H1 (cell line): ENCODE data around the gene TCEANC2. TPM values are rescaled to one million over a fixed set of nuclear protein-coding genes. Genes with fewer than 3 reads are reported as not detected.
A peak's percentile ranks its signal among the peaks of the same experiment; 100 is the strongest.

Experiments used
- CTCF ChIA-PET: fragments of 300-600 bp; sonication (Branson Sonifier 250); formaldehyde crosslinking; loops from one replicate; lab custom pipeline; 2021; ENCODE audit not compliant: partially characterized antibody; lab: Charles Lee
- POLR2A ChIA-PET: fragments of 300-600 bp; sonication (Branson Sonifier 250); formaldehyde crosslinking; loops from one replicate; lab custom pipeline; 2021; ENCODE audit warnings: inconsistent platforms; ENCODE audit not compliant: partially characterized antibody; lab: Charles Lee
- DNase-seq, 2 experiments: peaks; one replicate each; pipeline versions ENCODE4 v3.0.0 to v3.0.0-alpha.2; 2010 to 2022; ENCODE audit warnings: low spot score in 2 of 2, low read depth in 1 of 2, mixed read lengths in 1 of 2
- FAIRE-seq: peaks from 2 replicates; lab custom pipeline; 2011; peaks lifted over from hg19 to GRCh38; lab: Jason Lieb, UNC
- H2AFZ ChIP-seq: 2 replicates; pipeline ENCODE4 v1.8.1; 2012; ENCODE audit warnings: low read length, inconsistent platforms
- H2AK5ac ChIP-seq: 2 replicates; pipeline ENCODE4 v1.6.1; 2013; ENCODE audit warnings: low read depth, low read length
- H2BK120ac ChIP-seq: replicated peaks from 2 replicates; pipeline ENCODE3; 2013; ENCODE audit warnings: low read depth, low read length, inconsistent platforms
- H2BK12ac ChIP-seq: 2 replicates; pipeline ENCODE4 v1.6.1; 2013; ENCODE audit warnings: low read depth, low read length
- H2BK15ac ChIP-seq: 2 replicates; pipeline ENCODE4 v1.6.1; 2013; ENCODE audit warnings: low read length
- H2BK20ac ChIP-seq: 2 replicates; pipeline ENCODE4 v1.6.1; 2013; ENCODE audit warnings: low read length
- H2BK5ac ChIP-seq: 2 replicates; pipeline ENCODE4 v1.6.1; 2013; ENCODE audit warnings: low read depth, low read length
- H3K14ac ChIP-seq: 2 replicates; pipeline ENCODE4 v1.6.1; 2013; ENCODE audit warnings: inconsistent platforms; ENCODE audit not compliant: insufficient read length
- H3K18ac ChIP-seq: 2 replicates; pipeline ENCODE4 v1.6.1; 2013; ENCODE audit warnings: low read length; ENCODE audit errors: extremely low read depth
- H3K23ac ChIP-seq: 2 replicates; pipeline ENCODE4 v1.6.1; 2013; ENCODE audit warnings: inconsistent platforms; ENCODE audit not compliant: insufficient read length
- H3K23me2 ChIP-seq: 2 replicates; pipeline ENCODE4 v1.6.1; 2013; ENCODE audit warnings: low read depth, low read length
- H3K27ac ChIP-seq: 2 replicates; pipeline ENCODE4 v1.6.1; 2011; ENCODE audit warnings: low read depth, low read length, inconsistent platforms
- H3K27me3 ChIP-seq, 4 experiments: replicated peaks in 1 of 4; 1 replicate in 1 of 4; 2 replicates in 3 of 4; pipeline versions ENCODE4 v1.6.1 to v1.8.1; 2011 to 2013; ENCODE audit warnings: low read length in 3 of 4, mild to moderate bottlenecking in 3 of 4, inconsistent platforms in 2 of 4, mixed read lengths in 2 of 4, moderate library complexity in 1 of 4; ENCODE audit not compliant: control insufficient read depth in 3 of 4, insufficient read depth in 3 of 4; ENCODE audit errors: extremely low read depth in 1 of 4
- H3K36me3 ChIP-seq, 4 experiments: 2 replicates each; pipeline versions ENCODE4 v1.6.1 to v1.8.1; 2011 to 2013; ENCODE audit warnings: mild to moderate bottlenecking in 4 of 4, low read length in 3 of 4, moderate library complexity in 2 of 4, control low read depth in 1 of 4, inconsistent platforms in 1 of 4; ENCODE audit not compliant: insufficient read depth in 4 of 4, control insufficient read depth in 2 of 4
- H3K4ac ChIP-seq: replicated peaks from 2 replicates; pipeline ENCODE3; 2013; ENCODE audit warnings: low read length, low read depth, mixed read lengths, inconsistent platforms; ENCODE audit not compliant: insufficient read length
- H3K4me1 ChIP-seq, 4 experiments: replicated peaks in 1 of 4; 1 replicate in 1 of 4; 2 replicates in 3 of 4; pipeline versions ENCODE4 v1.6.1 to v1.8.1; 2011 to 2013; ENCODE audit warnings: low read length in 3 of 4, inconsistent platforms in 2 of 4, mixed read lengths in 1 of 4; ENCODE audit not compliant: insufficient read depth in 4 of 4, control insufficient read depth in 3 of 4
- H3K4me2 ChIP-seq, 2 experiments: 2 replicates each; pipeline versions ENCODE4 v1.6.1 to v1.8.1; 2011 to 2013; ENCODE audit warnings: low read depth in 2 of 2, low read length in 2 of 2, control low read depth in 1 of 2, inconsistent platforms in 1 of 2, mild to moderate bottlenecking in 1 of 2; ENCODE audit not compliant: insufficient read depth in 1 of 2
- H3K4me3 ChIP-seq, 4 experiments: fragments of 200-600, 300-600 bp in 1 of 4; sonication (generic), shearing (Covaris generic), sonication (Bioruptor Twin) in 1 of 4; 2 replicates each; pipeline versions ENCODE4 v1.5.1 to v1.8.1; 2011 to 2016; ENCODE audit warnings: low read length in 4 of 4, low read depth in 3 of 4, control low read depth in 2 of 4, inconsistent platforms in 2 of 4, mild to moderate bottlenecking in 2 of 4, mixed read lengths in 1 of 4, moderate library complexity in 1 of 4; ENCODE audit not compliant: insufficient read depth in 2 of 4; ENCODE audit errors: extremely low read depth in 1 of 4
- H3K56ac ChIP-seq: replicated peaks from 2 replicates; pipeline ENCODE3; 2013; ENCODE audit warnings: low read depth, mild to moderate bottlenecking, mixed read lengths, low read length, inconsistent platforms; ENCODE audit not compliant: insufficient read length
- H3K79me1 ChIP-seq: 2 replicates; pipeline ENCODE4 v1.6.1; 2013; ENCODE audit warnings: low read depth, low read length, control low read depth
- H3K79me2 ChIP-seq, 2 experiments: 2 replicates each; pipeline versions ENCODE4 v1.6.1 to v1.8.1; 2012 to 2013; ENCODE audit warnings: low read length in 2 of 2, mild to moderate bottlenecking in 2 of 2, inconsistent platforms in 1 of 2; ENCODE audit not compliant: insufficient read depth in 2 of 2, control insufficient read depth in 1 of 2
- H3K9ac ChIP-seq, 4 experiments: replicated peaks in 1 of 4; 1 replicate in 1 of 4; 2 replicates in 3 of 4; pipeline versions ENCODE4 v1.6.1 to v1.8.1; 2011 to 2013; ENCODE audit warnings: low read depth in 3 of 4, low read length in 3 of 4, control low read depth in 2 of 4, mild to moderate bottlenecking in 2 of 4, moderate library complexity in 2 of 4, inconsistent platforms in 1 of 4; ENCODE audit errors: extremely low read depth in 1 of 4
- H3K9me3 ChIP-seq, 2 experiments: 2 replicates each; pipeline versions ENCODE4 v1.6.1 to v1.8.1; 2012 to 2013; ENCODE audit warnings: mild to moderate bottlenecking in 2 of 2, moderate library complexity in 2 of 2, control low read depth in 1 of 2, inconsistent platforms in 1 of 2, low read depth in 1 of 2, low read length in 1 of 2, mixed read lengths in 1 of 2; ENCODE audit not compliant: insufficient read depth in 2 of 2
- H4K20me1 ChIP-seq, 2 experiments: replicated peaks in 1 of 2; 2 replicates each; pipeline versions ENCODE3 to v1.8.1; 2011 to 2013; ENCODE audit warnings: inconsistent platforms in 2 of 2, low read length in 2 of 2, mild to moderate bottlenecking in 1 of 2; ENCODE audit not compliant: insufficient read depth in 2 of 2, control insufficient read depth in 1 of 2
- H4K5ac ChIP-seq: 2 replicates; pipeline ENCODE4 v1.6.1; 2013; ENCODE audit warnings: low read length, low read depth, mixed read lengths, inconsistent platforms; ENCODE audit not compliant: insufficient read length
- H4K8ac ChIP-seq: 2 replicates; pipeline ENCODE4 v1.8.0; 2013; ENCODE audit warnings: mild to moderate bottlenecking, moderate library complexity, low read length, inconsistent platforms; ENCODE audit not compliant: insufficient read depth; ENCODE audit errors: extremely low read depth
- H4K91ac ChIP-seq: replicated peaks from 2 replicates; pipeline ENCODE3; 2013; ENCODE audit warnings: low read length, mixed read lengths, inconsistent platforms; ENCODE audit not compliant: insufficient read length
- CEBPB ChIP-seq: IDR thresholded peaks from 2 replicates; pipeline ENCODE4 v1.6.1; 2012; ENCODE audit warnings: low read depth, low read length
- GABPA ChIP-seq: IDR thresholded peaks from 2 replicates; pipeline ENCODE4 v1.6.1; 2011; ENCODE audit warnings: mild to moderate bottlenecking, low read length, moderate library complexity, borderline replicate concordance; ENCODE audit not compliant: insufficient read depth
- KDM1A ChIP-seq: fragments of 200-600, 300-600 bp; sonication (generic); IDR thresholded peaks from 2 replicates; pipeline ENCODE4 v1.7.1; 2016; ENCODE audit warnings: mild to moderate bottlenecking, low read length, borderline replicate concordance
- WGBS, 2 experiments: shearing (Covaris generic) in 1 of 2; methylation state at CpG; one replicate each; pipeline versions ENCODE4 v1.1.6 to v1.1.7; 2013 to 2015; ENCODE audit warnings: low lambda C conversion rate in 2 of 2, mixed read lengths in 2 of 2, inconsistent platforms in 1 of 2, low coverage in 1 of 2, missing lambda C conversion rate in 1 of 2; ENCODE audit not compliant: insufficient replicate concordance in 2 of 2, insufficient coverage in 1 of 2, insufficient read length in 1 of 2; ENCODE audit errors: extremely low coverage in 1 of 2, missing lambda C conversion rate in 1 of 2; 5-methylcytosine and 5-hydroxymethylcytosine counted together
- polyA plus RNA-seq, 7 experiments: library from polyadenylated mRNA; depleted of rRNA in 3 of 7; stranded (reverse) in 5 of 7; unstranded in 2 of 7; fragments of >200 nt in 5 of 7; fragments of 200-250 nt in 2 of 7; gene quantifications; 1 replicate in 5 of 7; 2 replicates in 1 of 7; 4 replicates in 1 of 7; pipeline versions ENCODE4 v1.2.1 to v1.2.3, GENCODE V29; 2011 to 2013; ENCODE audit warnings: missing spikeins in 2 of 7, mixed read lengths in 2 of 7
- total RNA-seq: library from RNA; stranded (reverse); fragmentation: NEBNext Ultra II Directional; extraction: Animal tissue kit (Norgen Biotek cat#: 25700); gene quantifications from 2 replicates; pipeline ENCODE4 v1.2.1, GENCODE V29; 2021

TCEANC2 gene
- total and polyA plus RNA-seq, 2 of the 8 experiments (the other 6 are each of a cell fraction or from before 2014, with no cell fraction given): 4.2 to 8.2 TPM

DNA sequence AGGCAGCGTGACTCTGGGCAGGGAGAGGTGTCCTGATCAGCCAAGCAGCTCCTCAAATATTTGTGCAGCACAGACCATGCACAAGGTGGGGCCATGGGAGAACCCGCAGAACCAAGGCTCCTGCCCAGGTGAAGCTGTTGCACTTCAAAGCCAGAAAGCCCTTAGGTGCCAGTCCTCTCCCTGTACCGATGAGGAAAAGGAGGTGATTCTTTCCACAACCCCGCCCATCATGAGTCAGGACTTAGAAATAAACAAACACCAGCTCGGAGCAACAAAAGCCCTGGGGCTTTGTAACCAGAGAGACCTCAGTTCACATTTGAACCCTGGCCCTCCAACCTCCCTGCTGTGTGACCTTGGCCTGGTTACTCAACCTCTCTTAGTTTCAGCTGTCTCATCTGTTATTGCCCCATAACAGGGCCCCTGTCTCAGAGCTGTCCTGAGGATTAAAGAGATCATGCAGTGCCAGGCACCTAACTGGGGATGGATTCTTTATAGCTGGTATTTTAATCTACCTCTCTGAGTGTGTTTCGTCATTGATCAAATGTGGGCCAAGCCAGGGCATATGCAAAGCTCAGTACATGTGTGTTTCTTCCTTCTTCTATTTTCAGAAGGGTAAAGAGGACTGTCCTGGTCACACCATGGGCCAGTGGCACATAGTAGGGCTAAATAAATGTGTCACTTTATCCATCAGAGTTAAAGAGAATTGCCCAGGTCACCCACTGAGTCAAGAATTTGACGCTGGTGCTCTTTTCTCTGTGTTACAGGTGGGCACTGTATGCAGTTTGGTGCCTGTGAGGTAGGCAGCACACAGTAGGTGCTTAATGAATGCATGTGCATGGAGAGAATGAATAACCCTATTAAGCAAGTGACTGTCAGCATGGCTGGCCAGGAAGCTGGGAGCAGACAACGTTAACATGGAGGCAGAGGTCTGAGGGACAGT, 36.8 kb upstream of the TCEANC2 start:
- FAIRE-seq (no peak), DNase-seq (peak in 1 of 2 experiments; percentile 41)
- ChIA-PET CTCF (interaction anchor here (0.6 to 2.3 kb wide), 10 partner anchors 7 to 60 kb away, joined by 3 to 8 read pairs (median 3); partner anchors contain the start of gene TCEANC2), POLR2A (no interaction called here)
- Histone ChIP-seq H2BK5ac (no peak overlapping the region), H4K5ac (no peak overlapping the region), H2BK12ac (no peak overlapping the region), H3K18ac (no peak overlapping the region), H2AFZ (no peak overlapping the region), H4K91ac (no peak overlapping the region), H3K9ac (no peak overlapping the region), H3K56ac (no peak overlapping the region), H3K79me1 (no peaks in the 10 kb centered on the region), H2BK120ac (no peak overlapping the region), H3K14ac (no peak overlapping the region), H3K27me3 (no peaks in the 10 kb centered on the region), H3K23ac (no peak overlapping the region), H2BK20ac (no peak overlapping the region), H2BK15ac (no peak overlapping the region), H3K9me3 (no peaks in the 10 kb centered on the region), H3K4ac (no peak overlapping the region), H3K23me2 (no peaks in the 10 kb centered on the region), H4K20me1 (no peaks in the 10 kb centered on the region), H3K27ac (no peak overlapping the region), H3K36me3 (no peaks in the 10 kb centered on the region), H2AK5ac (no peak overlapping the region), H3K4me1 (peaks cover 0 to 3% (median 0%) of the 10 kb centered on the region in 4 experiments; a peak in 1 of 7 replicates), H3K4me2 (no peak overlapping the region), H3K4me3 (no peak overlapping the region), H4K8ac (no peak overlapping the region), H3K79me2 (no peaks in the 10 kb centered on the region)
- TF ChIP-seq KDM1A: peak; percentile 38; the same call in 1 of the 2 replicates
- 0 out of 2 replicates have a peak, but pooled peaks have one; percentile 15 for TF ChIP-seq CEBPB
- TF ChIP-seq GABPA: no peak
- 78% methylated on average over 8 of the region's 8 CpGs; no CpG with 5 or more reads in 1 of the 2 experiments for WGBS, 2 experiments
